Measurements from ENCODE around the gene PFKFB3.
A peak's percentile ranks its signal among the peaks of the same experiment; 100 is the strongest.
"Not testable (repeated sequence)": the region's sequence is repeated elsewhere in the genome, so short reads cannot be mapped to it uniquely, and the experiment has no call there.

The PFKFB3 gene

GRCh38 chr10:6203331-6204062 is 765 bp downstream of the PFKFB3 start:
- peak; percentile 60 for DNase-seq

DNA sequence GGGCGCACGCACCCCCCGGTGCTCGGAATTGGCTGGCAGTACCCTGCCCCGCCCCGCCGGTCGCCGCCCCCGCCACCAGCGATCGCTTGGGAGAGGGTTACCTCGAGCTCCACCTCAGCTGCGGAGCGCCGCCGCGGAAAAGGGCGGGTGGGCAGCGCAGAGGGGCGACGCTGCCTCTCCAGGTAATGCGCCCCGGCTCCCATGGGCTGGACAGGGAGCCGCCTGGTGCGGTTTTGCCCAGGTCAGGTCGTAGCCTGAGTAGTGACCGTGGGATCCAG is 1.3 kb downstream of the PFKFB3 start:
- peak; percentile 33 for DNase-seq

- DNase-seq = no peak
These were observed 1.8 kb downstream of the PFKFB3 start for GRCh38 chr10:6204341-6205191.

DNA sequence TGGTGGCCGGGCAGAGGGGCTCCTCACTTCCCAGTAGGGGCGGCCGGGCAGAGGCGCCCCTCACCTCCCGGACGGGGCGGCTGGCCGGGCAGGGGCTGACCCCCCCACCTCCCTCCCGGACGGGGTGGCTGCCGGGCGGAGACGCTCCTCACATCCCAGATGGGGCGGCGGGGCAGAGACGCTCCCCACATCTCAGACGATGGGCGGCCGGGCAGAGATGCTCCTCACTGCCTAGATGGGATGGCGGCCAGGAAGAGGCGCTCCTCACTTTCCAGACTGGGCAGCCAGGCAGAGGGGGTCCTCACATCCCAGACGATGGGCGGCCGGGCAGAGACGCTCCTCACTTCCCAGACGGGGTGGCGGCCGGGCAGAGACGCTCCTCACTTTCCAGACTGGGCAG is 3.8 kb downstream of the PFKFB3 start:
- DNase-seq = not testable (repeated sequence)

GRCh38 chr10:6207658-6208057 is 4.9 kb downstream of the PFKFB3 start:
- no peak for DNase-seq

DNA sequence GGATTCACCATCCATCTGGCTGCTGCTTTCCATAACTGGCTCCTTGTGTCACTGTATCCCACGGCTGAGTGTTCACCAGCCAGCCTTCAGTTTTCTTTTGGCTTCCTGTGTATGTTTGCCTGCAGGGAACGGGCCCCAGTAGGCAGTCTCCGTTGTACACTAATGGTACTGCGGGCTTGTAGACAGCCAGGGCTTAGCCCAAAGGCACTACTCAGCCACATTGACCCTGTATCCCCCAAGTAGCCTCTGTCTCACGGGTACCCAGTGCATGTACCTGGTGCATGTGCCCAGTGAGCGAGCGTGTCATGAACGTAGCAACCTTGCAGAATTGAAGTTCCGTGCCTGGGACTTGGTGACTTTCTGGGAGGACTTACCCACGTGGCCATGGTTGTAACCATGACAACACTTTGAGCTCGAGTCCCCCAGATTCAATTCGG is 6.1 kb downstream of the PFKFB3 start:
- no peak for DNase-seq

DNA sequence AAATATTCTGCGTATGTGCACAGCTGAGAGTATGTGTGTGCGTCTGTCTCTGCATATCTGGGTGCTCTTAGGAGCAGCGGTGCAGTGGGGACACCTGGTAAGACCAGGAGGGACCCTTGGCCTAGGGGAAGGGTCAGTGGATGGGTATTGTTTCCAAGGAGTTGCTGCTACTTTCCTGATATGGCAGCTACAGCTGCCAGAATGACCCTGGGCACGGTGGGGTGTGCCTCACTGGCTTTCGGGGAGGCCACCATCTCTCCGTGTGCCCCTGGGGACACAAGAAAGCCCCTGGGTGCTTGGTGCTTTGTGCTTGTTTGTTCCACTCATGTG is 8.6 kb downstream of the PFKFB3 start:
- no peak for DNase-seq

DNA sequence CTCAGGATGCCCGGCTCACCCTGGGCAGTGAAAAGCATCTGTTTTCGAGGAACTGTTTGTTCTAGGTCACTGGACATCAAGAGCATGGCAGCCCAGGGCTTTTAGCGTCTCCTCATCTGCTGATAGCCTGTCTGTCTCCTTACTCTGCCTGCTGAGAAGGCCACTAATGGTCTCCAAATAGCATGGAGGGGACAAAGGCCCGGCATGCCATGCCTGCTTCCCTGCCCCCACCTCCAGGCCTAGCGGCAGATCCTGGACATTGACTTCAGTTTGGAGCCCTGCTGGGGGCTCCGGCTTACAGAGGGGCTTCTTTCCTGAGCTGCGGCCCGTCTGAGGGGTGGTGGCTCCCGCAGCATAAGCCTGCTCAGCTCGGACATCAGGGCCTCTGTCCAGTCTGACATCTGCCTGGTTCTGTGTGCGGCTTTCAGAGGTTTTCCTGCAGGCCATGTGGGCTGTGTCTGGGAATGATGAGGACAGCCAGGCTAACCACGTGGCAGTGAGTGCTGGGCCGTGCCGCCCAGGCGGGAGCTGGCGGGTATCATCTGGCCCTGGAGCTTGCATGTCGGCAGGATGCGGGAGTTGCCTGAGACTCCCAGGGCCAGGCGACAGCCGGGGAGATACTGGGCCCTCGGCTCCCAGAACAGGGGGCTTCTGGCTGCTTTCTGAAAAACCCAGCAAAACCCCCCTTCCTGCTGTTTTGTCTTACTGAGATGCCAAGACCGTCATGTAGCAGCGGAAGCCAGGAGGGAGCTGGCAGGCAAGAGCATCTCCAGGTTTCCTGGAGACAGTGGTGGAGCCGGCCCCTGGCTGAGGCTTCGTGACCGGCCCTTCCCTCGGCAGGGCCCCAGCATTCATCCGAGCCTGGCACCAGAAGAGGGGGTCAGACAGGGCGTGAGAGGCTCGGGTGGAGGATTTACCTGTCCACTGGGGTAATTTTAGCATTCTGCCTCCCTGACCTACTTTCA is 9.2 kb downstream of the PFKFB3 start:
- no peak for DNase-seq

- DNase-seq = no peak
These were observed 10.1 kb downstream of the PFKFB3 start for GRCh38 chr10:6212806-6213205.

DNA sequence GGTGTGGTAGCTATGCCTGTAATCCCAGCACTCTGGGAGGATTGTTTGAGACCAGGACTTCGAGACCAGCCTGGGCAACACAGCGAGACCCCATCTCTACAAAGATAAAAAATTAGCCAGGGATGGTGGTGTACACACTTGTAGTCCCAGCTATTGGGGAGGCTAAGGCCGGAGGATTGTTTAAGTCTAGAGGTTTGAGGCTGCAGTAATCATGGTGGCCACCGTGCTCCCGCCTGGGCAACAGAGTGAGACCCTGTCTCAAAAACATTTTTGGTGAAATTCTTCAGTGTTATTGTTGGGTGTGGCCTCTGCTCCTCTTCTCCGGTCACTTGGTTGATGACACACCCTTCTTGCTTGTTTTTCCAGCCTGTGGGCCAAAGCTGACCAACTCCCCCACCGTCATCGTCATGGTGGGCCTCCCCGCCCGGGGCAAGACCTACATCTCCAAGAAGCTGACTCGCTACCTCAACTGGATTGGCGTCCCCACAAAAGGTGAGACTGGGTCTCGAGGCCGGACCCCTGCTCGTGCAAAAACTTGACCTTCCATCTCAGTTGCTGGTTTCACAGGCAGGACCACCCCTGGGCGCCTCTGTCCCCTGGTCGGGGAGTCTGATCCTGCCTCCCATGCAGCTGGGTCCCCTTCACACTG is 10.6 kb downstream of the PFKFB3 start:
- DNase-seq = no peak

DNA sequence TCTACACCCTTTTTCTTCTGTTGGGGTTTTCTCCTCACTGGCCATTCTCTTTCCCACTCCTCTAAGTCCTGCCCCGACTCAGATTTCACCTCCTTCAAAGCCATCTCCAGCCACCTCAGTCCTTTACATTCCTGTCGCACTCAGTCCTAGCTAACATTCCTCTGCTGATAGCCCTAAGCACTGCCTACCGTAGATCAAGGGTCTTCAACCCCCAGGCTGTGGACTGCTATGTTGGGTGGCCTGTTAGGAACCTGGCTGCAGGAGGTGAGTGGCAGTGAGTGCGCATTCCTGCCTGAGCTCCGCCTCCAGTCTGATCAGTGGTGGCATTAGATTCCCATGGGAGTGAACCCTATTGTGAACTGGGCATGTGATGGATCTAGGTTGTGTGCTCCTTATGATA is 11.2 kb downstream of the PFKFB3 start:
- DNase-seq = no peak

DNA sequence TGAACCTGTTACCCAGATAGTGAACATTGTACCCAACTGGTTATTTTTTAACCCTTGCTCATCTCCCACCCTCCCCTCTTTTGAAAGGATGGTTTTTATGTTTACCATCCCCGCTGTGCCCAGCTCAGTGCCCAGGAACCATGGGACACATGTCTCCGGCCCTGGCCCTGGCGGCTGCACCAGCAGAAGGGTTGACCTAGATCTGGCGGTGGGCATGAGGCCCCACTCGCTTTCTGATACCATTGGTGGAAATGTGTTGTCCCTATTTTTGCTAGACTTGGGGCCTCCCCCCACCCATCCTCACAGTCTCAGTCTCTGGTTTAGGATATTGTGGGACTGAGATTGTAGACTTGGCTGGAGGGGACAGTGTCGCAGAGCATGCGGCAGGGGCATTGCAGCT is 11.9 kb downstream of the PFKFB3 start:
- no peak for DNase-seq

GRCh38 chr10:6215241-6215640 is 12.5 kb downstream of the PFKFB3 start:
- DNase-seq = no peak

DNA sequence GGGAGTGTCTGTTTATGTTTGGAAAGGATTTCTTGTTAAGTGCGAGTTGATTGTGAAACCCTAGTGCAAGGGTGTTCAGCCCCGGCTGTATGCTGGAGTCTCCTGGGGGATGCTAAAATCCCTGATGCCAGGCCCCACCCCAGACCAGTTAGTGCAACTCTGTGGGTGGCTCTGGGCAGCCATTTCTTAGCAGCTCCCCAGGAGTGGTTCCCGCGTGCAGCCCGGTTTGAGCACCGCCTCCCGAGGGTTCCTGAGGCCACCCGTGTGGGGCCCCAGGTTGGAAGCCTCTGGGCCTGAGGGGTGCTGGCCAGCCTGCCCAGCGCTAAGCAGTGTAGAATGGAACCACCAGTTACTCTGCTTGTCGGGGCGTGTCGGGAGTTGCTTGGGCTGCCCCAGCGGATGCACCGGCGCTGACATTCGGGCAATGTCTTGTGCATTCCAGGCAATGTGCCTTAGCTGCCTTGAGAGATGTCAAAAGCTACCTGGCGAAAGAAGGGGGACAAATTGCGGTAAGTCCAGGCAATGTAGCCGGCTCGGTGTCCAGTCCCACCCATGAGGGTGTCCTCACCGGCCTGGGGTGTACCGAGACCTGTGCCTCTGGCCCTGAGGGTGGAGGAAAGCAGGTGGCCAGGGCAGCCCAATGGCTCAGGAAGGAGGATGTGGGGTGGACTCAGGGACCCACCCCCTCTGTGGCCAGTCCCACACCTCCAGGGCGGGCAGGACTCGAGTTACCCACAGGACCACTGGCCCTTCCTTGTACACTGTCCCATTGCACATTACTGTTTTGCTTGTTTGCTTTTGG is 13.2 kb downstream of the PFKFB3 start:
- no peak for DNase-seq

GRCh38 chr10:6216916-6217315 is 14.2 kb downstream of the PFKFB3 start:
- no peak for DNase-seq

DNA sequence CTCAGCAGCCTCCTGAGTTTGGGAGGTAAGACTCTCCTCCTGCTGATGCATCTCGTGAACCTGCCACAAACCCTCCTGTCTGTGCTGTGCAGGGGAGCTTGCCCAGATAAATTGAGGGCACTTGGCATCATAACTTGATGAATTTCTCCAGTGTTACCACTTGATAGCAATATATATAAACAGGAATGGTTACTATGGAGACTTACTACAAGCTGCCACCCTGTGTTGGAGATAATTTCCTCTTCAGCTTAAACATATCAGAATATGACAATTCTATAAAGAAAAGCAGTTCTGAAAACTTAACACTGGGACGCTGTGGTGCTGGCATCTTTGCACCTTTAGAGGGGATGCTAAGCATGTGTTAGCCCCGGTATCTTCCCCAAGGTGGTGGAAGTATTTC is 14.9 kb downstream of the PFKFB3 start:
- no peak for DNase-seq

DNA sequence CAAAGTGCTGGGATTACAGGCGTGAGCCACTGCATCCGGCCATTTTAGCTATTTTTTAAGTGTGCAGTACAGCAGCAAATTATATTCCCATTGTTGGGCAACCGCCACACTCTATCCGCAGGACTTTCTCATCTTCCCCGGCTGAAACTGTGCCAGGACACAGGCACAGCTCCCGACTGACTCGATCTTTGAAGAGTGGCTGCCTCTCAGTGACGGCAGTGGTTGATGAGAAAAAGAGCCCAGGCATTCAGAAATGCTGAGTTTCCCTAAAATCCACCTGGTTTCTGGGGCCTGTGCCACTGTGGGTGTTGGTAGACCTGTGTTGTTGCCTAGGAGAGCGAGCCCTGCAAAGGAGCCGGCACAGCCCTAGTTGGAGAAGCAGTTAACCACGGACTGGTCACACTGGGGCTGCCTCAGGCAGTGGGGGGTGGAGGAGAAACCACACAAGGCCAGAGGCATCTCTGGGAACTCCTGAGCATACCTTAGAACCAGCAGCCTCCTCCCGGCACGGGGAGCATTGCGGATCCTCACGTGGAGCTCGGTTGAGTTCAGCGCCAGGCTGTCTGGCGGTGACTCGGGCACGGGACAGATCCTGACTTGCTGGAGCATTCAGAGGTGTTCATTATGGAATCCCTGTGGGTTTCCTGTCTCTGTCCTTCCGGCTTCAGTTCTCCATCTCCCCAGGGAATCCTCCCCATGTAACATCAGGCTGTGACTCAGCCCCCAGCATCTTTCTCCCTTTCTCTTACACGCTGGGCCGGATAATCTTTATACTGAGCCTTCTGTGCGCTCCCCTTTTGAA is 16.2 kb downstream of the PFKFB3 start:
- DNase-seq = no peak

- no peak for DNase-seq
These were observed 16.7 kb downstream of the PFKFB3 start for GRCh38 chr10:6219494-6219836.

DNA sequence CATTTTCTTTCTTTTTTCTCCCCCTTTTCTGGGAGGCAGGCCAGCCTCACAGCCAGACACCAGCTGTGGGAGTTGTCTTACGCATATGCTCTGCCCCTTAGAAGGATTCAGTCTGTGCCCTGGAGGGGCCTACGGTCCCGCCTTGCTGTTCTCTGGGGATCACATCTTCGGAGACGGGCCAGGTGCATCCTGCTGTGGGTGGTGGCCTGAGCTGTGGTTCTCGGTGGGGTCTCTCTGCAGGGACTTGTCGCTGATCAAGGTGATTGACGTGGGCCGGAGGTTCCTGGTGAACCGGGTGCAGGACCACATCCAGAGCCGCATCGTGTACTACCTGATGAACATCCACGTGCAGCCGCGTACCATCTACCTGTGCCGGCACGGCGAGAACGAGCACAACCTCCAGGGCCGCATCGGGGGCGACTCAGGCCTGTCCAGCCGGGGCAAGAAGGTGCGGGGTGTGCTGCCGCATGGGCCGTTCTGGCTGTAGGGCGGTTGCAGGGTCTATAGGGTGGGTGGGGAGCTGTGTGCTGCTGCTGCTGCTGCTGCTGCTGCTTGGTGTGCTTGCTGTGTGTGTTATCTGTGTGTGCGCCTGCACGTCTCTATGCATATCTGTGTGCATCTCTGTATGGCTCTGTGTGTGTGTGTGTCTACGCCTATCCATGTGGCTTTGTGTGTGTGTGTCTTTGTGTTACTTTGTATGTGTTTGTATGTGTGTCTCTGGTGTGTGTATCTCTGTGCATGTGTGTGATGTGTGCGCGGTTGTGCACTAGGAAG is 17.9 kb downstream of the PFKFB3 start:
- DNase-seq = no peak

GRCh38 chr10:6221192-6221940 is 18.6 kb downstream of the PFKFB3 start:
- DNase-seq = no peak
